ENCODE data around the gene COL4A2. TPM values are rescaled to one million over a fixed set of nuclear protein-coding genes. Genes with fewer than 3 reads are reported as not detected.

The COL4A2 gene
- total RNA-seq, 2 experiments from 2014 or later: not detected

GRCh38 chr13:110400786-110401533 is 93.9 kb downstream of the COL4A2 start:
- H3K4me3 Mint-ChIP-seq: no peak overlapping the region
- H3K27ac Mint-ChIP-seq: no peak overlapping the region
- H3K27me3 Mint-ChIP-seq: peaks cover 68% of the 10 kb centered on the region
- no peaks in the 10 kb centered on the region for H3K36me3 Mint-ChIP-seq
- no peaks in the 10 kb centered on the region for H3K4me1 Mint-ChIP-seq
- H3K9me3 Mint-ChIP-seq (ENCODE audit: low read depth): no peaks in the 10 kb centered on the region
- DNase-seq: no peak
- ATAC-seq: no peak
- CTCF ChIA-PET: interaction anchor here (1.9 kb wide), 1 partner anchor 55 kb away, joined by 4 read pairs; no protein-coding TSS in a partner anchor

- Mint-ChIP-seq H3K9me3 (ENCODE audit: low read depth) (no peaks in the 10 kb centered on the region), H3K27ac (no peak overlapping the region), H3K27me3 (peaks cover 62% of the 10 kb centered on the region), H3K36me3 (no peaks in the 10 kb centered on the region), H3K4me3 (no peak overlapping the region), H3K4me1 (no peaks in the 10 kb centered on the region)
- CTCF ChIA-PET: interaction anchor here (1.9 kb wide), 1 partner anchor 53 kb away, joined by 4 read pairs; no protein-coding TSS in a partner anchor
- DNase-seq: no peak
- ATAC-seq: no peak
These were observed 95.4 kb downstream of the COL4A2 start for GRCh38 chr13:110402299-110403069.

- no peak overlapping the region for H3K27ac Mint-ChIP-seq
- H3K4me3 Mint-ChIP-seq: no peak overlapping the region
- H3K4me1 Mint-ChIP-seq: no peaks in the 10 kb centered on the region
- CTCF ChIA-PET: no interaction called here
- no peaks in the 10 kb centered on the region for H3K9me3 Mint-ChIP-seq (ENCODE audit: low read depth)
- ATAC-seq: no peak
- DNase-seq: no peak
- no peaks in the 10 kb centered on the region for H3K36me3 Mint-ChIP-seq
- H3K27me3 Mint-ChIP-seq: peaks cover 62% of the 10 kb centered on the region
These were observed 96.2 kb downstream of the COL4A2 start for GRCh38 chr13:110403315-110403714.

- Mint-ChIP-seq H3K27ac (no peak overlapping the region), H3K4me3 (no peak overlapping the region), H3K27me3 (peaks cover 58% of the 10 kb centered on the region), H3K4me1 (no peaks in the 10 kb centered on the region), H3K9me3 (ENCODE audit: low read depth) (no peaks in the 10 kb centered on the region), H3K36me3 (no peaks in the 10 kb centered on the region)
- CTCF ChIA-PET: interaction anchor here (0.6 kb wide), 1 partner anchor 8 kb away, joined by 3 read pairs; no protein-coding TSS in a partner anchor
- no peak for DNase-seq
- no peak for ATAC-seq
These were observed 96.6 kb downstream of the COL4A2 start for GRCh38 chr13:110403721-110404120.

- DNase-seq (no peak), ATAC-seq (no peak)
- no peak overlapping the region for H3K4me3 Mint-ChIP-seq
- no peaks in the 10 kb centered on the region for H3K36me3 Mint-ChIP-seq
- no peaks in the 10 kb centered on the region for H3K9me3 Mint-ChIP-seq (ENCODE audit: low read depth)
- H3K27ac Mint-ChIP-seq: no peak overlapping the region
- peaks cover 55% of the 10 kb centered on the region for H3K27me3 Mint-ChIP-seq
- no peaks in the 10 kb centered on the region for H3K4me1 Mint-ChIP-seq
- CTCF ChIA-PET: interaction anchor here (0.6 kb wide), 1 partner anchor 8 kb away, joined by 3 read pairs; no protein-coding TSS in a partner anchor
These were observed 97.2 kb downstream of the COL4A2 start for GRCh38 chr13:110404321-110404720.

- Mint-ChIP-seq H3K27me3 (peaks cover 53% of the 10 kb centered on the region), H3K9me3 (ENCODE audit: low read depth) (no peaks in the 10 kb centered on the region), H3K4me3 (no peak overlapping the region), H3K4me1 (no peaks in the 10 kb centered on the region), H3K27ac (no peak overlapping the region), H3K36me3 (no peaks in the 10 kb centered on the region)
- DNase-seq (no peak), ATAC-seq (no peak)
- CTCF ChIA-PET: no interaction called here
These were observed 98.7 kb downstream of the COL4A2 start for GRCh38 chr13:110405597-110406450.

- Mint-ChIP-seq H3K9me3 (ENCODE audit: low read depth) (no peaks in the 10 kb centered on the region), H3K27ac (no peak overlapping the region), H3K4me1 (peaks cover under 1% of the 10 kb centered on the region), H3K36me3 (no peaks in the 10 kb centered on the region), H3K27me3 (peaks cover 47% of the 10 kb centered on the region), H3K4me3 (no peak overlapping the region)
- CTCF ChIA-PET: no interaction called here
- DNase-seq (no peak), ATAC-seq (no peak)
These were observed 99.9 kb downstream of the COL4A2 start for GRCh38 chr13:110407021-110407420.

GRCh38 chr13:110407531-110407930 is 100.4 kb downstream of the COL4A2 start:
- DNase-seq (no peak), ATAC-seq (no peak)
- Mint-ChIP-seq H3K27me3 (peaks cover 45% of the 10 kb centered on the region), H3K4me1 (peaks cover 4% of the 10 kb centered on the region), H3K4me3 (no peak overlapping the region), H3K27ac (no peak overlapping the region), H3K36me3 (no peaks in the 10 kb centered on the region), H3K9me3 (ENCODE audit: low read depth) (no peaks in the 10 kb centered on the region)
- CTCF ChIA-PET: no interaction called here

GRCh38 chr13:110408286-110408685 is 101.2 kb downstream of the COL4A2 start:
- CTCF ChIA-PET: no interaction called here
- Mint-ChIP-seq H3K4me3 (no peak overlapping the region), H3K9me3 (ENCODE audit: low read depth) (no peaks in the 10 kb centered on the region), H3K27ac (no peak overlapping the region), H3K4me1 (peaks cover 4% of the 10 kb centered on the region), H3K36me3 (no peaks in the 10 kb centered on the region), H3K27me3 (peaks cover 41% of the 10 kb centered on the region)
- no peak for DNase-seq
- no peak for ATAC-seq

- Mint-ChIP-seq H3K27ac (no peak overlapping the region), H3K4me1 (peaks cover 4% of the 10 kb centered on the region), H3K36me3 (no peaks in the 10 kb centered on the region), H3K9me3 (ENCODE audit: low read depth) (no peaks in the 10 kb centered on the region), H3K27me3 (peaks cover 38% of the 10 kb centered on the region), H3K4me3 (no peak overlapping the region)
- no peak for ATAC-seq
- DNase-seq: no peak
- CTCF ChIA-PET: interaction anchor here (3.6 kb wide), 1 partner anchor 187 kb away, joined by 34 read pairs; no protein-coding TSS in a partner anchor
These were observed 102.5 kb downstream of the COL4A2 start for GRCh38 chr13:110409581-110409992.

- CTCF ChIA-PET: interaction anchor here (3.6 kb wide), 1 partner anchor 187 kb away, joined by 34 read pairs; no protein-coding TSS in a partner anchor
- no peak for DNase-seq
- no peaks in the 10 kb centered on the region for H3K36me3 Mint-ChIP-seq
- no peaks in the 10 kb centered on the region for H3K9me3 Mint-ChIP-seq (ENCODE audit: low read depth)
- peaks cover 38% of the 10 kb centered on the region for H3K27me3 Mint-ChIP-seq
- H3K4me3 Mint-ChIP-seq: no peak overlapping the region
- no peak overlapping the region for H3K27ac Mint-ChIP-seq
- no peak for ATAC-seq
- peaks cover 4% of the 10 kb centered on the region for H3K4me1 Mint-ChIP-seq
These were observed 102.9 kb downstream of the COL4A2 start for GRCh38 chr13:110410000-110410399.

GRCh38 chr13:110410936-110411687 is 104.0 kb downstream of the COL4A2 start:
- peaks cover 4% of the 10 kb centered on the region for H3K4me1 Mint-ChIP-seq
- H3K27me3 Mint-ChIP-seq: peaks cover 36% of the 10 kb centered on the region
- DNase-seq (no peak), ATAC-seq (no peak)
- no peak overlapping the region for H3K27ac Mint-ChIP-seq
- CTCF ChIA-PET: interaction anchor here (1.1 to 3.6 kb wide), 4 partner anchors 9 to 192 kb away, joined by 3 to 34 read pairs (median 4); no protein-coding TSS in a partner anchor
- no peak overlapping the region for H3K4me3 Mint-ChIP-seq
- H3K9me3 Mint-ChIP-seq (ENCODE audit: low read depth): no peaks in the 10 kb centered on the region
- H3K36me3 Mint-ChIP-seq: no peaks in the 10 kb centered on the region

Data from activated CD8-positive, alpha-beta memory T cell treated with anti-CD3 and anti-CD28 coated beads, Interleukin-2, amount 10 ng/mL, durations not matched to agents 7 days and 5 days (primary cell).